HepG2 (cell line): Measurements from ENCODE around the gene NACC2. TPM values are rescaled to one million over a fixed set of nuclear protein-coding genes. Genes with fewer than 3 reads are reported as not detected.

Experiments used
- ATAC-seq: fragments of 200-7000 bp; cut with Tn5 transposase; 3 replicates; pipeline ENCODE4 v1.9.1; 2020; ENCODE audit warnings: mild to moderate bottlenecking, moderate library complexity
- BruUV-seq: library from RNA; stranded (reverse); fragments of 400-500 nt; replicated peaks from 2 replicates; lab custom pipeline; 2021; lab: Mats Ljungman, UMichigan
- CTCF ChIA-PET: fragments of 300-600 bp; formaldehyde crosslinking; extraction: SDS; loops from one replicate; lab custom pipeline; 2021; ENCODE audit warnings: low total read pairs, inconsistent platforms, low intra/inter-chr PET ratio; lab: Yijun Ruan, JAX
- POLR2A ChIA-PET: fragments of 350-600 bp; sonication (Branson Sonifier 250); formaldehyde crosslinking; loops from one replicate; lab custom pipeline; 2020; ENCODE audit warnings: antibody characterized with exemption, inconsistent platforms; lab: Yijun Ruan, JAX
- DNase-seq: peaks from one replicate; pipeline ENCODE4 v3.0.0-alpha.2; 2015; ENCODE audit warnings: low spot score
- FAIRE-seq: peaks from 3 replicates; lab custom pipeline; 2011; peaks lifted over from hg19 to GRCh38; lab: Jason Lieb, UNC
- H2AFZ ChIP-seq: one replicate; pipeline ENCODE4 v1.6.1; 2011; ENCODE audit warnings: low read length, inconsistent platforms
- H3K27ac ChIP-seq: fragments of 300-600 bp; 3 replicates; pipeline ENCODE4 v1.8.0; 2011; ENCODE audit warnings: mixed run types, mild to moderate bottlenecking, mixed read lengths, low read length, inconsistent platforms; ENCODE audit not compliant: insufficient read depth; ENCODE audit errors: extremely low read length
- H3K27me3 ChIP-seq, 2 experiments: fragments of 200-600 bp in 1 of 2; 2 replicates in 1 of 2; 3 replicates in 1 of 2; pipeline versions ENCODE4 v1.6.0 to v1.8.0; 2011; ENCODE audit warnings: low read length in 2 of 2, mild to moderate bottlenecking in 2 of 2, moderate library complexity in 2 of 2, inconsistent platforms in 1 of 2; ENCODE audit not compliant: insufficient read depth in 2 of 2, control insufficient read depth in 1 of 2
- H3K36me3 ChIP-seq, 2 experiments: fragments of 200-600 bp in 1 of 2; replicated peaks in 1 of 2; 2 replicates in 1 of 2; 3 replicates in 1 of 2; pipeline versions ENCODE4 v1.5.1 to v1.8.0; 2011; ENCODE audit warnings: low read length in 2 of 2, inconsistent platforms in 1 of 2; ENCODE audit not compliant: insufficient read depth in 2 of 2, control insufficient read depth in 1 of 2
- H3K4me1 ChIP-seq: 2 replicates; pipeline ENCODE4 v1.5.1; 2012; ENCODE audit warnings: low read length, inconsistent platforms; ENCODE audit not compliant: insufficient read depth
- H3K4me2 ChIP-seq: 2 replicates; pipeline ENCODE4 v1.6.0; 2011; ENCODE audit warnings: low read depth, low read length, inconsistent platforms
- H3K4me3 ChIP-seq, 3 experiments: fragments of 200-600 bp in 1 of 3; sonication (generic), shearing (Covaris generic) in 1 of 3; replicated peaks in 1 of 3; 2 replicates each; pipeline ENCODE4 v1.5.1; 2011 to 2016; ENCODE audit warnings: low read length in 3 of 3, inconsistent platforms in 2 of 3, low read depth in 2 of 3, mild to moderate bottlenecking in 2 of 3, control low read depth in 1 of 3, mixed read lengths in 1 of 3; ENCODE audit not compliant: insufficient read depth in 1 of 3
- H3K79me2 ChIP-seq: one replicate; pipeline ENCODE4 v1.6.1; 2011; ENCODE audit warnings: low read length, inconsistent platforms; ENCODE audit not compliant: insufficient read depth
- H3K9ac ChIP-seq: 2 replicates; pipeline ENCODE4 v1.6.0; 2011; ENCODE audit warnings: mild to moderate bottlenecking, low read depth, low read length, inconsistent platforms; ENCODE audit not compliant: insufficient read depth
- H3K9me3 ChIP-seq: 2 replicates; pipeline ENCODE4 v1.5.1; 2012; ENCODE audit warnings: mild to moderate bottlenecking, low read length
- H4K20me1 ChIP-seq: 2 replicates; pipeline ENCODE4 v1.6.0; 2011; ENCODE audit warnings: inconsistent platforms, mild to moderate bottlenecking, low read length, moderate library complexity; ENCODE audit not compliant: insufficient read depth
- AGO2 ChIP-seq: fragments of 200-400 bp; formaldehyde crosslinking; optimal IDR thresholded peaks from 2 replicates; pipeline ENCODE3; 2017; ENCODE audit warnings: mild to moderate bottlenecking, low read depth, low read length, moderate library complexity
- CREB1 ChIP-seq, 2 experiments: fragments of 450-650 bp in 1 of 2; IDR thresholded peaks; 2 replicates each; pipeline ENCODE4 v1.6.1; 2016 to 2017; ENCODE audit warnings: control low read depth in 1 of 2, mild to moderate bottlenecking in 1 of 2, missing compliant biosample characterization in 1 of 2, missing genetic modification characterization in 1 of 2
- JDP2 ChIP-seq: sonication (generic); formaldehyde crosslinking; IDR thresholded peaks from 2 replicates; pipeline ENCODE4 v1.8.1; 2022; ENCODE audit warnings: missing genetic modification reagents, borderline replicate concordance
- KMT2B ChIP-seq: IDR thresholded peaks from 2 replicates; pipeline ENCODE4 v1.6.1; 2016; ENCODE audit warnings: missing genetic modification reagents, missing compliant biosample characterization
- LCORL ChIP-seq, 2 experiments: fragments of 450-650 bp in 1 of 2; sonication (generic) in 1 of 2; formaldehyde crosslinking in 1 of 2; IDR thresholded peaks; 2 replicates each; pipeline versions ENCODE4 v1.5.0 to v1.6.1; 2017 to 2020; ENCODE audit warnings: antibody characterized with exemption in 1 of 2, missing genetic modification reagents in 1 of 2
- SNRNP70 ChIP-seq: fragments of 200-400 bp; formaldehyde crosslinking; IDR thresholded peaks from 2 replicates; pipeline ENCODE4 v1.6.1; 2017; ENCODE audit warnings: mild to moderate bottlenecking, low read depth, low read length, moderate library complexity
- TOPORS ChIP-seq: sonication (generic); formaldehyde crosslinking; IDR thresholded peaks from 2 replicates; pipeline ENCODE4 v1.8.0; 2023; ENCODE audit warnings: mild to moderate bottlenecking, missing genetic modification reagents
- ZMYM2 ChIP-seq: sonication (generic); formaldehyde crosslinking; IDR thresholded peaks from 2 replicates; pipeline ENCODE4 v1.8.0; 2022; ENCODE audit warnings: mild to moderate bottlenecking, missing genetic modification reagents
- ZNF121 ChIP-seq: sonication (generic); formaldehyde crosslinking; IDR thresholded peaks from 2 replicates; pipeline ENCODE4 v1.5.0; 2020; ENCODE audit warnings: mild to moderate bottlenecking, missing genetic modification reagents
- ZNF235 ChIP-seq: sonication (generic); formaldehyde crosslinking; IDR thresholded peaks from 2 replicates; pipeline ENCODE4 v1.8.1; 2023; ENCODE audit warnings: mild to moderate bottlenecking, missing genetic modification reagents, borderline replicate concordance
- ZNF713 ChIP-seq: sonication (generic); formaldehyde crosslinking; IDR thresholded peaks from 2 replicates; pipeline ENCODE4 v1.4.0; 2020; ENCODE audit warnings: mild to moderate bottlenecking, missing genetic modification reagents
- WGBS: methylation state at CpG from one replicate; pipeline ENCODE4 v1.1.6; 2017; ENCODE audit warnings: low lambda C conversion rate; 5-methylcytosine and 5-hydroxymethylcytosine counted together
- in situ Hi-C: cut with HindIII; loops from 2 replicates; pipeline ENCODE4 v1.10.0; 2017; ENCODE audit warnings: low pct_unique_long_range_greater_than_20kb; ENCODE audit not compliant: extremely low pct_ligation_motif_present
- intact Hi-C: fragments of 100-400 bp; cut with micrococcal nuclease; formaldehyde crosslinking; loops from one replicate; pipeline ENCODE4 v1.10.0; 2022; ENCODE audit not compliant: unreplicated experiment
- polyA plus RNA-seq, 8 experiments: library from polyadenylated mRNA; depleted of rRNA in 3 of 8; stranded (reverse) in 7 of 8; unstranded in 1 of 8; fragments of >200 nt; fragmentation: Illumina TruSeq in 4 of 8; extraction: Trizol in 4 of 8; gene quantifications; 2 replicates each; pipeline versions ENCODE4 v1.2.1 to v1.2.3, GENCODE V29; 2011 to 2016; ENCODE audit warnings: low read depth in 4 of 8, missing spikeins in 1 of 8, mixed read lengths in 1 of 8; ENCODE audit not compliant: insufficient read depth in 1 of 8
- total RNA-seq, 5 experiments: library from RNA; depleted of rRNA; stranded (reverse); fragments of >200 nt; fragmentation: Illumina TruSeq; extraction: Trizol; gene quantifications; 2 replicates each; pipeline ENCODE4 v1.2.3, GENCODE V29; 2016; ENCODE audit warnings: low read depth in 1 of 5
- TF ChIP-seq, protein P1 (sequence below): sonication (generic); formaldehyde crosslinking; IDR thresholded peaks from 2 replicates; pipeline ENCODE4 v1.8.1; 2022; ENCODE audit warnings: low read depth, mild to moderate bottlenecking, missing genetic modification reagents
- TF ChIP-seq, protein P2 (sequence below): sonication (generic); formaldehyde crosslinking; IDR thresholded peaks from 2 replicates; pipeline ENCODE4 v1.5.0; 2020; ENCODE audit warnings: missing genetic modification reagents

Gene NACC2
- total and polyA plus RNA-seq, 2 of the 13 experiments (the other 11 are each of a cell fraction or from before 2014, with no cell fraction given): 5.9 to 12.3 TPM

DNA sequence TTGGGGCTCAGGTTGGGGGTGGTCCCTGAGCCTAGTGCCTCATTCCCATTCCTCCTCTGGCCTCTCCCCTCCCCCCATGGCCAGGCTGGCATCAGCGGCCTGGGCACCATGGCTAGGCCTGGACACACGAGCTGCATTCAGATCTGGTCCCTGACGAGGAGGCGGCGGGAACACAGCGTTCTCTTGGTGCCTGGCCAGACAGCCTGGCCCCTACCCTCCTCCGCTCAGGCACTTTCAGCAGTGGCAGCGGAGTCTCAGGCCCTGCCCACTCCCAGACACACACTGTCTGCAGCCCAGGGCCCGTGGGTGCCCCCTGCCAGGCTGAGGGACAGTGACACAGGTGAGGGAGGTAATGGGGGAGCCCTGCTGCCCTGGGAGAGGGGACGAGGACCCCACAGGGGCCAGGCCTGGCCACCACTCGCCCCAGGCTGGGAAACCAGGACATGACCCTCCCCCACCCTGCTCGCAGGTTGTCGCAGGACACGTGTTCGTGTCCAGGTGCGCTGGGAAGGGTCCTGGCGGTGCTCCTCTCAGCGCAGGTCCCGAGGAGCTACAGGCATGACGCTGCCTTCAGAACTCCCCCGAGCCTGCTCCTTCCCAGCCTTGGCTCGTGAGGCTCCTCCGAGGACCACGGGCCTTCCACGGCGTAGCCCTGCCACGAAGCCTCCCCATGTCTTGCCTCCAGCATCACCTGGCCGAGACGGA lies 114.0 kb downstream of the NACC2 start:
- Histone ChIP-seq H3K9me3 (no peaks in the 10 kb centered on the region), H3K4me1 (peaks cover 3% of the 10 kb centered on the region), H3K27me3 (peaks cover 25 to 76% of the 10 kb centered on the region in 2 experiments), H3K79me2 (no peaks in the 10 kb centered on the region), H4K20me1 (0 out of 2 replicates have a peak, but pooled peaks cover 2% of the 10 kb centered on the region), H2AFZ (no peak overlapping the region), H3K4me2 (no peak overlapping the region), H3K36me3 (no peaks in the 10 kb centered on the region), H3K9ac (no peak overlapping the region), H3K27ac (no peak overlapping the region), H3K4me3 (no peak overlapping the region)
- DNase-seq: no peak
- CTCF ChIA-PET: no interaction called here
- BruUV-seq: no TSS peak
- 32% methylated on average over 11 of the region's 29 CpGs for WGBS
- POLR2A ChIA-PET: no interaction called here
- TF ChIP-seq ZNF121 (CRISPR knock-in tag) (no peak), ZMYM2 (no peak), SNRNP70 (no peak), TOPORS (CRISPR knock-in tag) (no peak), ZNF235 (CRISPR knock-in tag) (no peak), JDP2 (CRISPR knock-in tag) (no peak), AGO2 (no peak), CREB1 (IDR thresholded peaks at IDR 0.05) (no peak), CREB1 (CRISPR knock-in tag; IDR thresholded peaks at IDR 0.05) (no peak), LCORL (IDR thresholded peaks at IDR 0.05) (no peak), LCORL (CRISPR knock-in tag; IDR thresholded peaks at IDR 0.05) (no peak), ZNF713 (CRISPR knock-in tag) (no peak), KMT2B (CRISPR knock-in tag) (no peak)
- TF ChIP-seq, protein P1, sequence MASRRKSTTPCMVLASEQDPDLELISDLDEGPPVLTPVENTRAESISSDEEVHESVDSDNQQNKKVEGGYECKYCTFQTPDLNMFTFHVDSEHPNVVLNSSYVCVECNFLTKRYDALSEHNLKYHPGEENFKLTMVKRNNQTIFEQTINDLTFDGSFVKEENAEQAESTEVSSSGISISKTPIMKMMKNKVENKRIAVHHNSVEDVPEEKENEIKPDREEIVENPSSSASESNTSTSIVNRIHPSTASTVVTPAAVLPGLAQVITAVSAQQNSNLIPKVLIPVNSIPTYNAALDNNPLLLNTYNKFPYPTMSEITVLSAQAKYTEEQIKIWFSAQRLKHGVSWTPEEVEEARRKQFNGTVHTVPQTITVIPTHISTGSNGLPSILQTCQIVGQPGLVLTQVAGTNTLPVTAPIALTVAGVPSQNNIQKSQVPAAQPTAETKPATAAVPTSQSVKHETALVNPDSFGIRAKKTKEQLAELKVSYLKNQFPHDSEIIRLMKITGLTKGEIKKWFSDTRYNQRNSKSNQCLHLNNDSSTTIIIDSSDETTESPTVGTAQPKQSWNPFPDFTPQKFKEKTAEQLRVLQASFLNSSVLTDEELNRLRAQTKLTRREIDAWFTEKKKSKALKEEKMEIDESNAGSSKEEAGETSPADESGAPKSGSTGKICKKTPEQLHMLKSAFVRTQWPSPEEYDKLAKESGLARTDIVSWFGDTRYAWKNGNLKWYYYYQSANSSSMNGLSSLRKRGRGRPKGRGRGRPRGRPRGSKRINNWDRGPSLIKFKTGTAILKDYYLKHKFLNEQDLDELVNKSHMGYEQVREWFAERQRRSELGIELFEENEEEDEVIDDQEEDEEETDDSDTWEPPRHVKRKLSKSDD (CRISPR knock-in tag): no peak
- TF ChIP-seq, protein P2, sequence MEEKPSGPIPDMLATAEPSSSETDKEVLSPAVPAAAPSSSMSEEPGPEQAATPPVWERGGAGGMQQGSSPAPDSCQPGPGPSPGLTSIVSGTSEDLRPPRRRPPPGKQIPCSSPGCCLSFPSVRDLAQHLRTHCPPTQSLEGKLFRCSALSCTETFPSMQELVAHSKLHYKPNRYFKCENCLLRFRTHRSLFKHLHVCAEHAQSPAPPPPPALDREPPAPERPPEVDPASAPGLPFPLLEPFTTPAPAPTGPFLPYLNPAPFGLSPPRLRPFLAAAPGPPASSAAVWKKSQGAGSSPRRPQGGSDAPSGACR: no peak
- in situ Hi-C loops: loop anchor here (25.0 kb wide), 1 partner anchor 281 kb away; no protein-coding TSS in a partner anchor
- no peak for FAIRE-seq
- no peak for ATAC-seq
- intact Hi-C loops: no loop called here
